SU-DHL-6 (cell line): Measurements from ENCODE around the gene EFNA5.

Experiments
- H2AFZ ChIP-seq: fragments of 200-600 bp; sonication (generic); 2 replicates; pipeline ENCODE4 v1.6.1; 2014; ENCODE audit warnings: low read depth, mild to moderate bottlenecking, moderate library complexity, mixed read lengths, antibody characterized with exemption, low read length; ENCODE audit not compliant: severe bottlenecking
- H3F3A ChIP-seq: fragments of 200-600 bp; shearing (Covaris generic); 2 replicates; pipeline ENCODE4 v1.6.0; 2016; ENCODE audit warnings: antibody characterized with exemption, mild to moderate bottlenecking; ENCODE audit not compliant: insufficient read depth
- H3K27ac ChIP-seq: fragments of 200-600 bp; sonication (generic); 2 replicates; pipeline ENCODE4 v1.5.1; 2016; ENCODE audit warnings: low read depth, mild to moderate bottlenecking, low read length, moderate library complexity, mixed read lengths
- H3K27me3 ChIP-seq: fragments of 200-600 bp; sonication (generic), shearing (Covaris generic); 2 replicates; pipeline ENCODE4 v1.6.0; 2014; ENCODE audit warnings: mild to moderate bottlenecking, low read length
- H3K36me3 ChIP-seq: fragments of 200-600 bp; sonication (generic); 2 replicates; pipeline ENCODE4 v1.6.1; 2014; ENCODE audit warnings: mild to moderate bottlenecking, low read length, mixed read lengths
- H3K4me2 ChIP-seq: fragments of 300-600, 200-600 bp; shearing (Covaris generic), sonication (generic); 2 replicates; pipeline ENCODE4 v1.6.0; 2014; ENCODE audit warnings: low read length, low read depth, mild to moderate bottlenecking; ENCODE audit not compliant: poor library complexity, severe bottlenecking
- H3K4me3 ChIP-seq: fragments of 200-600 bp; sonication (generic); 2 replicates; pipeline ENCODE4 v1.5.1; 2014; ENCODE audit warnings: antibody characterized with exemption, low read length, mild to moderate bottlenecking, mixed read lengths; ENCODE audit not compliant: insufficient read depth, poor library complexity, severe bottlenecking
- H3K79me2 ChIP-seq: fragments of 200-600 bp; sonication (generic); 2 replicates; pipeline ENCODE4 v1.6.1; 2014; ENCODE audit warnings: mild to moderate bottlenecking, low read length, moderate library complexity; ENCODE audit not compliant: insufficient read depth
- H3K9ac ChIP-seq: fragments of 200-600 bp; sonication (generic); 2 replicates; pipeline ENCODE4 v1.7.0; 2014; ENCODE audit warnings: mild to moderate bottlenecking, low read length
- H3K9me2 ChIP-seq: fragments of 200-600 bp; sonication (generic); replicated peaks from 2 replicates; pipeline ENCODE4 v1.6.1; 2014; ENCODE audit warnings: low read length; ENCODE audit not compliant: insufficient read depth
- H3K9me3 ChIP-seq: fragments of 200-600 bp; sonication (generic); 2 replicates; pipeline ENCODE4 v1.6.1; 2014; ENCODE audit warnings: low read length, mixed read lengths; ENCODE audit not compliant: insufficient read depth
- H4K20me1 ChIP-seq: fragments of 200-600 bp; sonication (generic); 2 replicates; pipeline ENCODE4 v1.6.1; 2014; ENCODE audit warnings: low read depth, mild to moderate bottlenecking, antibody characterized with exemption, low read length, moderate library complexity, mixed read lengths
- EZH2phosphoT487 ChIP-seq: fragments of 200-600 bp; sonication (generic), shearing (Covaris generic); conservative IDR thresholded peaks from 2 replicates; pipeline ENCODE4 v1.6.1; 2018; ENCODE audit warnings: mild to moderate bottlenecking, antibody characterized with exemption, low read length, moderate library complexity, mixed read lengths
- TF ChIP-seq, protein P1 (sequence below): fragments of 200-600 bp; sonication (generic); IDR thresholded peaks from one replicate; pipeline ENCODE4 v1.5.1; 2017; ENCODE audit warnings: antibody characterized with exemption, mild to moderate bottlenecking, low read length, moderate library complexity; ENCODE audit not compliant: insufficient read depth, poor library complexity, severe bottlenecking

EFNA5 gene

GRCh38 chr5:107542831-107543231, 127.9 kb downstream of the EFNA5 start:
- H3K9ac ChIP-seq = no peak overlapping the region
- H3F3A ChIP-seq = no peaks in the 10 kb centered on the region
- no peak for TF ChIP-seq EZH2phosphoT487
- TF ChIP-seq, protein P1, sequence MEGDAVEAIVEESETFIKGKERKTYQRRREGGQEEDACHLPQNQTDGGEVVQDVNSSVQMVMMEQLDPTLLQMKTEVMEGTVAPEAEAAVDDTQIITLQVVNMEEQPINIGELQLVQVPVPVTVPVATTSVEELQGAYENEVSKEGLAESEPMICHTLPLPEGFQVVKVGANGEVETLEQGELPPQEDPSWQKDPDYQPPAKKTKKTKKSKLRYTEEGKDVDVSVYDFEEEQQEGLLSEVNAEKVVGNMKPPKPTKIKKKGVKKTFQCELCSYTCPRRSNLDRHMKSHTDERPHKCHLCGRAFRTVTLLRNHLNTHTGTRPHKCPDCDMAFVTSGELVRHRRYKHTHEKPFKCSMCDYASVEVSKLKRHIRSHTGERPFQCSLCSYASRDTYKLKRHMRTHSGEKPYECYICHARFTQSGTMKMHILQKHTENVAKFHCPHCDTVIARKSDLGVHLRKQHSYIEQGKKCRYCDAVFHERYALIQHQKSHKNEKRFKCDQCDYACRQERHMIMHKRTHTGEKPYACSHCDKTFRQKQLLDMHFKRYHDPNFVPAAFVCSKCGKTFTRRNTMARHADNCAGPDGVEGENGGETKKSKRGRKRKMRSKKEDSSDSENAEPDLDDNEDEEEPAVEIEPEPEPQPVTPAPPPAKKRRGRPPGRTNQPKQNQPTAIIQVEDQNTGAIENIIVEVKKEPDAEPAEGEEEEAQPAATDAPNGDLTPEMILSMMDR = no peak
- H3K9me2 ChIP-seq = no peaks in the 10 kb centered on the region
- no peaks in the 10 kb centered on the region for H3K79me2 ChIP-seq
- no peak overlapping the region for H3K4me2 ChIP-seq
- H3K9me3 ChIP-seq = no peaks in the 10 kb centered on the region
- H3K27ac ChIP-seq = no peak overlapping the region
- H3K36me3 ChIP-seq = no peaks in the 10 kb centered on the region
- no peaks in the 10 kb centered on the region for H3K27me3 ChIP-seq
- no peaks in the 10 kb centered on the region for H4K20me1 ChIP-seq
- no peak overlapping the region for H2AFZ ChIP-seq
- no peak overlapping the region for H3K4me3 ChIP-seq

- H3K9me3 ChIP-seq = no peaks in the 10 kb centered on the region
- no peaks in the 10 kb centered on the region for H3K9me2 ChIP-seq
- no peak overlapping the region for H2AFZ ChIP-seq
- H4K20me1 ChIP-seq = no peaks in the 10 kb centered on the region
- no peaks in the 10 kb centered on the region for H3F3A ChIP-seq
- no peaks in the 10 kb centered on the region for H3K36me3 ChIP-seq
- H3K79me2 ChIP-seq = no peaks in the 10 kb centered on the region
- H3K27ac ChIP-seq = no peak overlapping the region
- H3K4me2 ChIP-seq = no peak overlapping the region
- no peak overlapping the region for H3K9ac ChIP-seq
- no peaks in the 10 kb centered on the region for H3K27me3 ChIP-seq
- TF ChIP-seq EZH2phosphoT487 = no peak
- TF ChIP-seq, protein P1 = no peak
- H3K4me3 ChIP-seq = no peak overlapping the region
Observed at GRCh38 chr5:107542428-107542827, 128.3 kb downstream of the EFNA5 start.

GRCh38 chr5:107541400-107541799, 129.3 kb downstream of the EFNA5 start:
- H4K20me1 ChIP-seq = no peaks in the 10 kb centered on the region
- no peaks in the 10 kb centered on the region for H3K79me2 ChIP-seq
- no peaks in the 10 kb centered on the region for H3K27me3 ChIP-seq
- H3K9me2 ChIP-seq = no peaks in the 10 kb centered on the region
- H3F3A ChIP-seq = no peaks in the 10 kb centered on the region
- H3K36me3 ChIP-seq = no peaks in the 10 kb centered on the region
- H3K9ac ChIP-seq = no peak overlapping the region
- no peak overlapping the region for H3K27ac ChIP-seq
- H3K4me2 ChIP-seq = no peak overlapping the region
- H2AFZ ChIP-seq = no peak overlapping the region
- H3K9me3 ChIP-seq = no peaks in the 10 kb centered on the region
- TF ChIP-seq, protein P1 = no peak
- no peak for TF ChIP-seq EZH2phosphoT487
- H3K4me3 ChIP-seq = no peak overlapping the region
